Mucosa of rectum (tissue), 2 donors: ENCODE results near the gene SCUBE1.
"Not testable (repeated sequence)": the region's sequence is repeated elsewhere in the genome, so short reads cannot be mapped to it uniquely, and the experiment has no call there.

ENCODE experiments used
- H3K27ac ChIP-seq, 2 donors: one replicate each; pipeline ENCODE4 v1.7.0; 2013; ENCODE audit warnings: inconsistent platforms in 2 of 2, low read depth in 2 of 2, low read length in 2 of 2
- H3K27me3 ChIP-seq, 2 donors: one replicate each; pipeline ENCODE4 v1.7.0; 2013; ENCODE audit warnings: low read length in 2 of 2; ENCODE audit not compliant: control insufficient read depth in 2 of 2, insufficient read depth in 2 of 2
- H3K36me3 ChIP-seq, 2 donors: one replicate each; pipeline ENCODE4 v1.7.0; 2013; ENCODE audit warnings: low read length in 2 of 2; ENCODE audit not compliant: control insufficient read depth in 2 of 2, insufficient read depth in 2 of 2
- H3K4me1 ChIP-seq, 2 donors: one replicate each; pipeline ENCODE4 v1.7.0; 2013; ENCODE audit warnings: low read length in 2 of 2, mild to moderate bottlenecking in 1 of 2; ENCODE audit not compliant: control insufficient read depth in 2 of 2, insufficient read depth in 2 of 2
- H3K4me3 ChIP-seq, 2 donors: one replicate each; pipeline ENCODE4 v1.7.0; 2013; ENCODE audit warnings: low read length in 2 of 2
- H3K9ac ChIP-seq, 2 donors: one replicate each; pipeline ENCODE4 v1.7.0; 2013; ENCODE audit warnings: low read length in 2 of 2, low read depth in 1 of 2, mild to moderate bottlenecking in 1 of 2
- H3K9me3 ChIP-seq, 2 donors: one replicate each; pipeline ENCODE4 v1.7.0; 2013; ENCODE audit warnings: low read length in 2 of 2; ENCODE audit not compliant: control insufficient read depth in 2 of 2
- donor health status: healthy.
- donor health status: Normal muscosa, but diverticular disease.

SCUBE1 gene

GRCh38 chr22:43360576-43360975, 17.4 kb upstream of the SCUBE1 start:
- Histone ChIP-seq H3K4me3 (no peak overlapping the region), H3K9me3 (no peaks in the 10 kb centered on the region), H3K9ac (no peak overlapping the region), H3K27ac (no peak overlapping the region), H3K36me3 (no peaks in the 10 kb centered on the region), H3K27me3 (no peaks in the 10 kb centered on the region), H3K4me1 (no peaks in the 10 kb centered on the region)

GRCh38 chr22:43356881-43357280, 13.7 kb upstream of the SCUBE1 start:
- Histone ChIP-seq H3K4me1 (no peaks in the 10 kb centered on the region), H3K27ac (no peak overlapping the region), H3K4me3 (no peak overlapping the region), H3K9me3 (no peaks in the 10 kb centered on the region), H3K36me3 (no peaks in the 10 kb centered on the region), H3K9ac (no peak overlapping the region), H3K27me3 (no peaks in the 10 kb centered on the region)

GRCh38 chr22:43355688-43356087, 12.5 kb upstream of the SCUBE1 start:
- not testable (repeated sequence) for H3K27me3 ChIP-seq, H3K9me3 ChIP-seq, H3K27ac ChIP-seq, H3K4me1 ChIP-seq, H3K36me3 ChIP-seq, H3K4me3 ChIP-seq, H3K9ac ChIP-seq

GRCh38 chr22:43351966-43352345, 8.8 kb upstream of the SCUBE1 start:
- H3K9ac ChIP-seq, result no peak overlapping the region
- peaks cover 0 to 5% of the 10 kb centered on the region in 2 donors for H3K27me3 ChIP-seq
- H3K36me3 ChIP-seq, result no peaks in the 10 kb centered on the region
- H3K4me1 ChIP-seq, result no peaks in the 10 kb centered on the region
- H3K9me3 ChIP-seq, result no peaks in the 10 kb centered on the region
- no peak overlapping the region for H3K27ac ChIP-seq
- no peak overlapping the region for H3K4me3 ChIP-seq

- no peak overlapping the region for H3K4me3 ChIP-seq
- no peak overlapping the region for H3K9ac ChIP-seq
- H3K36me3 ChIP-seq, result no peaks in the 10 kb centered on the region
- H3K9me3 ChIP-seq, result no peaks in the 10 kb centered on the region
- peaks cover 7 to 11% of the 10 kb centered on the region in 2 donors for H3K27me3 ChIP-seq
- H3K27ac ChIP-seq, result no peak overlapping the region
- no peaks in the 10 kb centered on the region for H3K4me1 ChIP-seq
These were observed 6.5 kb upstream of the SCUBE1 start for GRCh38 chr22:43349636-43350035.

GRCh38 chr22:43346521-43346929, 3.4 kb upstream of the SCUBE1 start:
- Histone ChIP-seq H3K36me3 (no peaks in the 10 kb centered on the region), H3K27me3 (peaks cover 14 to 28% of the 10 kb centered on the region in 2 donors), H3K27ac (no peak overlapping the region), H3K4me1 (no peaks in the 10 kb centered on the region), H3K9me3 (no peaks in the 10 kb centered on the region), H3K4me3 (no peak overlapping the region), H3K9ac (no peak overlapping the region)

- Histone ChIP-seq H3K36me3 (no peaks in the 10 kb centered on the region), H3K4me1 (no peaks in the 10 kb centered on the region), H3K4me3 (no peak overlapping the region), H3K27me3 (peaks cover 19 to 31% of the 10 kb centered on the region in 2 donors), H3K27ac (no peak overlapping the region), H3K9me3 (no peaks in the 10 kb centered on the region), H3K9ac (no peak overlapping the region)
These were observed 2.7 kb upstream of the SCUBE1 start for GRCh38 chr22:43345761-43346301.

- Histone ChIP-seq H3K9ac (no peak overlapping the region), H3K27ac (no peak overlapping the region), H3K9me3 (no peaks in the 10 kb centered on the region), H3K4me1 (no peaks in the 10 kb centered on the region), H3K4me3 (no peak overlapping the region), H3K36me3 (no peaks in the 10 kb centered on the region), H3K27me3 (peaks cover 24 to 31% of the 10 kb centered on the region in 2 donors)
These were observed 2.2 kb upstream of the SCUBE1 start for GRCh38 chr22:43345356-43345755.

- Histone ChIP-seq H3K4me3 (no peak overlapping the region), H3K36me3 (no peaks in the 10 kb centered on the region), H3K9me3 (no peaks in the 10 kb centered on the region), H3K27ac (no peak overlapping the region), H3K27me3 (peaks cover 24 to 28% of the 10 kb centered on the region in 2 donors), H3K9ac (no peak overlapping the region), H3K4me1 (no peaks in the 10 kb centered on the region)
These were observed 1.3 kb upstream of the SCUBE1 start for GRCh38 chr22:43344520-43344787.

- no peaks in the 10 kb centered on the region for H3K9me3 ChIP-seq
- no peak overlapping the region for H3K9ac ChIP-seq
- H3K27ac ChIP-seq, result no peak overlapping the region
- no peaks in the 10 kb centered on the region for H3K36me3 ChIP-seq
- peaks cover 24 to 26% of the 10 kb centered on the region in 2 donors for H3K27me3 ChIP-seq
- H3K4me3 ChIP-seq, result no peak overlapping the region
- H3K4me1 ChIP-seq, result no peaks in the 10 kb centered on the region
These were observed 723 bp upstream of the SCUBE1 start for GRCh38 chr22:43343670-43344519.
